ENCODE data around the gene HSH2D.
"Not testable (repeated sequence)": the region's sequence is repeated elsewhere in the genome, so short reads cannot be mapped to it uniquely, and the experiment has no call there.

The HSH2D gene

DNA sequence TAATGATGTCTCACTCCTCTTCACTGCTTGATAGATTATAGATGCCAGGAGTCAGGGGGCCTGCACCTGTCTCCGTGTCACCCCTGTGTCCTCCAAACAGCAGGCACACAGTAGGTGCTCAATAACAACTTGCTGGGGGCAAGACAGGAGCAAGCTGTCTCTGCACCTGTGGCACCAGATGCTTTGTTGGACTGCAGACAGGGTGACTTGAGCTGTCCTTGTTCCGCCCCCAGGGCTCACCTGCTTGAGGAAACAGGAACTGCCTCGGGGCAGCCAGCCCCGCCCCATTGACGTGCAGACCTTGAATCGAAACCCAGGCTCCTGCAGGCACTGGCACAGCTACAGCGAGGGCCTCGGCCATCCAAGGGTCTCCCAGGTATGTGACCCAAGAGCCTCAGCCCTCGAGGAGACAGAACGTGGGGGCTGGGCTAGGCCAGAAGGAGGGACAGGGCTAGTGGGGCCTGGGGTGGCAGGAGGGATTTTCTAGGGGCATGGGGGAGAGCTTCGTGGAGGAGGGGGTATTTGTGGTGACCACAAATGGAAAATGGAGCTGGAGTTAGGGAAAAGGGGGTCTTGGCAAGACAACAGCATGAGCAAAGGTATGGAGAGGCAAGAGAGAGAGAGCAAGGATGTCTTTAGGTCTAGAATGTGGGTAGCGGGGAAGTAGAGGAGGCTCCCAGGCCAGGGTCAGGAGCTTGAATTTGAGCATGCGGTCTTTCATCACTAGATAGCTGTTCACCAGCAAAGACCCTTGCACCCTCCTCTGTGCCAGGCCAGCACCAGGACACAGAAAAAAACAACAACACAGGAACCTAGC is at the start of gene HSH2D:
Gene HSH2D (plus strand): TSS at position 287 of the 817 bp plus-strand sequence. CDS start 5,066 bp downstream, outside the sequence.
- peak; percentile 2 for DNase-seq

- DNase-seq, result no peak
These were observed 49.0 kb upstream of the HSH2D start for GRCh38 chr19:16094360-16095070.

DNA sequence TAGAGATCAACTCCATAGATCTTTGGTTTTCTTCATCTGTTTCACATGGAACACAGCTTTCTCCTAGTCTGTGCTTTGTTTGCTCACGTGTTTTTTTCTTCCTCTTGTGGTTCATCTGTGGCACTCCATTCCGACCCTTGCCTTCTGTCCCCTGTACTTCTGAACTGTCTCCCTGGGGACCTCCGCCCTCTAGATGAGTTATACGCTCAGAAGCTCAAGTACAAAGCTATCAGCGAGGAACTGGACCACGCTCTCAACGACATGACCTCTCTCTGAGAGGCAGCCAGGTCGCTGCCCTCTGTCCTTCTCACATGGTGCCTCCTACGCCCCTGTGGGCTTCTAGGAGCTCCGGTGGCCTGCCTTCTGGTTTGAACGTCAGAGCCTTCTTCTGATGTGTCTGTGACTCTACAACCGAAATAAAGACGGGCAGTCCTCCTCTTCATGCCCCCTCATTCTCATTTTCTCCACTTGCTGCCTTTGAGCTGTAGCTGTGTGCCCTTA is 48.4 kb upstream of the HSH2D start:
- DNase-seq, result no peak

DNA sequence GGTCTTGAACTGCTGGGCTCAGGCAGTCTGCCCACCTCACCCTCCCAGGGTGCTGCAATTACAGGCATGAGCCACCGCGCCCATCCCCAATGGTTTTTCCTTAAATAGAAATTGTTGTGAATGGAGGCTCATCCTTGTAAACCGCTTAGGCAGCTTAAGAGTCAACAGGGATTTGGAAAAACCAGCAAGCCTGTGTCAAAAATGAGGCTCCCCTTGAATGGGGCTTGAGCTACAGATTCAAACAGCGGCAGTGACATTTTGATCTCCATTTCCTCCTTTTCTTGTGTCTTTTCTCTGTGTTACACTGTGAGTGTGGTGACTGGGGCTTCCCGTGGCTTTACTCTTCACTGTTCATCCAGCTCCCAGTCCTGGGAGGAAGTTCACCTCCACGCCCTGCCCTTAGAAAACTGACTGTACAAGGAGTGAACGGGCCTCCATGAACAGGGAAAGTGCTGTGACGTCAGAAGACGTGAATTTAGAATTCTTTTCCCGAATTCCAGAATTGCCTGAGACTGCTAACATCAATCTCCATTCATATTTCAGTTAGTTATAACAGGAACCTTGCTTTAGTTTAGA is 47.1 kb upstream of the HSH2D start:
- no peak for DNase-seq

DNA sequence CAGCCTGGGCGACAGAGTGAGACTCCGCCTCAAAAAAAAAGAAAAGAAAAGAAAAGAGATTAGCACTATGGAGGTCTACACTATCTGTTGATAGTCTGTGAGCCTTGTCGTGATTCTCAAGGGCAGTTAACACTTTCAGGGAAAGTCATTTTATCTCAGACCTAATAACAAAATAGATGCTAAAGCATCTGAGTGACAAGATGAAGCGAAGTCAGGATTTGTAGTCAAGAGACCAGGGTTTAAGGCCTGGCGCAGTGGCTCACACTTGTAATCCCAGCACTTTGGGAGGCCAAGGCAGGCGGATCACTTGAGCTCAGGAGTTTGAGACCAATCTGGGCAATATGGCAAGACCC is 45.1 kb upstream of the HSH2D start:
- no peak for DNase-seq

DNA sequence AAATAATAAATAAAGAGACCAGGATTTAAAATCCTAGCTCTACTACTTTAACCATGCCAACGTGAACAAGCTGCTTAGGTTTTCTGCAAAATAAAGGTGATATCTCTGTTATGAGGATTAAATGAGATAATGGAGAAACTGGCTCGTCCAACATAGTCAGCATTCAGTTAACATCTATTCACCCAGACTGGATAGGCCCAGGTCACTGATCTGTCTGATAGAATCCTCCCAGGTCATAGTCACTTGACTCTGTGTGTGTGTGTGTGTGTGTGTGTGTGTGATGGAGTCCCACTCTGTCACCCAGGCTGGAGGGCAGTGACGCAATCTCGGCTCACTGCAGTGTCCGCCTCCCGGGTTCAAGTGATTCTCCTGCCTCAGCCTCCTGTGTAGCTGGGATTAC is 44.7 kb upstream of the HSH2D start:
- DNase-seq, result no peak

DNA sequence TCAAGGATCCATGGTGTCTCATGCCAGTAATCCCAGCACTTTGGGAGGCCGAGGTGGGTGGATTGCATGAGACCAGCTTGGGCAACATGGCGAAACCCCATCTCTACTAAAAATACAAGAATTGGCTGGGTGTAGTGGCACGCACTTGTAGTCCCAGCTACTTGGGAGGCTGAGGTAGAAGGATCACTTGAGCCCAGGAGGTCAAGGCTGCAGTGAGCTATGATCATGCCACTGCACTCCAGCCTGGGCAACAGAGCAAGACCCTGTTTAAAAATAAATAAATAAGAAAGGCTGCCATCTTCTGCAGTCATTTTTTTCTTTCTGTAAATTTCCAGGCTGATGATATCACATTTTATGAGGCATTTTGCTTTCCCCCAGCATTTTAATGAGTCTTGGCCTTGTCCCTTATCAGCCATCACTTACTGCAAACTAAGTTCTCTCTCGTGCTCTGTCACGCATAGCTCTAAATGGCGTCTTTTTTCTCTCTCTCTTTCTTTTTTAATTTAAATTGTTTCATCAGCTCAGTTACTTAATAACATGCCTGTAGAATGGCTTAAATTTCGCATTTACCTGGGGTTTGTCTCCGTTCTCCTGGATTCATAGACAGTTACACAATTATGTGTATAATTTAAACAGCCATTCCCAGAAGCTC is 44.0 kb upstream of the HSH2D start:
- DNase-seq, result not testable (repeated sequence)

- DNase-seq, result no peak
These were observed 43.0 kb upstream of the HSH2D start for GRCh38 chr19:16100524-16100923.

- DNase-seq, result no peak
These were observed 38.8 kb upstream of the HSH2D start for GRCh38 chr19:16104722-16105121.

- no peak for DNase-seq
These were observed 37.4 kb upstream of the HSH2D start for GRCh38 chr19:16106121-16106520.

DNA sequence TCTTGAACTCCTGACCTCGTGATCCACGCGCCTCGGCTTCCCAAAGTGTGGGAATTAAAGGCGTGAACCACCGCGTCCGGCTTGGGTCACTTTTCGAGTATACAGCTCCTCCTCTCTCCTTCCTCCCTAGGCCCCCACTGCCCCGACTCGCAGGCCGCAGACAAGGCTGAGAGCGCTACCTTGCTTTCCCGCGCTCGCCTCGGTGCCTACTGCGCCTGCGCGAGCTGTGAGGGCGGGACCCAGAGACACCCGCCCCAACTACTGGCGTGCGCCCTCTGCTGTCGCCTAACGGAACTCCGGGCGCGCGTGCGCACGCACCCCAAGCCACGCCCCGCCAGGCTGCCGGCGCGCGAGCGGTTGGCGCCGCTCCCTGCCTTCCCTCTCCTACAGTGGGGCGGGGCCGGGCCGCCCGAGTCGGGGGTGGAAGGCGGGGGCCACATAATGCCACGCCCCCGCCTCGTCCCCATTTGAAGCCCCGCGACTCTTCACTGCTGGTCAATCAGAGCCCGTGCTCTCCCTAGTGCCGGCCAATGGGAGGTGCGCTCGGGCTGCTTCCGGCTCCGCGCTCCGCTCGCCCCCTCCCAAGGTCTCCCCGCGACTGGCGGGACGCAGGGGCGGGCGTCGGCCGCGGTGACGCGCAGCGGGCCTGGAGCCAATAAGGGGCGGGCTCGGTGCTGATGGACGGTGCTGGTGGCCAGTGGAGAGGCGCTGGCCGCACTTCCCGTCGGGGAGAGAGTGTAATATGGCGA is 32.2 kb upstream of the HSH2D start, which contains the start of gene RAB8A:
Gene RAB8A (plus strand): TSS at position 730 of the 749 bp plus-strand sequence. CDS start 13 bp downstream, at position 743.
- DNase-seq, result peak; percentile 99

DNA sequence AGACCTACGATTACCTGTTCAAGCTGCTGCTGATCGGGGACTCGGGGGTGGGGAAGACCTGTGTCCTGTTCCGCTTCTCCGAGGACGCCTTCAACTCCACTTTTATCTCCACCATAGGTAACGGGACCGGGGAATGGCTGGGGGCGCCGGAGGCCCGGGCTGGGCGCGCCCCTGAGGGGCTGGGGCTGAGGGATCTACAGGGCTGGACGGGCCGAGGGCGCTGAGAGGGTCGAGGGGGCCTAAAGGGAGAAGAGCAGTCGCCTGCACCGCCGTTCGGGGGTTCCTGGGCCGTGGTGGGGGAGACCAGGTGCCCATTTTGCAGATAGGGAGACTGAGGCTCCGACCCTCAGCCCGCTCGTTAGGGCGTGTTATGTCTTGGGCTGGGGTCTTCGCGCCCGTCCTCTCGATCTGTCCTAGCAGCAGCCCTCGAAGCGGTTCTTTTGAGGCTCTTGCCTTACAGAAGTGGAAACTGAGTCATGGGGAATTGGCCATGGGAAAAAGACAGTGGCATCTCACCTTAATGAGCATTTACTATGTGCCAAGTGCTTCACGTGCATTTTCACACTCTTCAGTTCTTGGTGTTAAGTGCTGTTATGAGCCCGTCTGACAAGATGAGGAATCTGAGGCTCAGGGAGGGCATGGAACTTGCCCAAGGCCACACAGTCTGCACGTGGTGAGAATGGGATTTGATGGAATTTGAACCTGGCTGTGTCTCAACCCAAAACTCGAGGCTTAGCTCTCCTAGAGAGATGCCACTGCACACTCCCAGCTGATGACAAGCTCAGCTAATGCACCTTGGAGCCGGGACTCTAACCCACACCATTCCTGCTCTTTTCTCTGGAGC is 31.4 kb upstream of the HSH2D start:
- DNase-seq, result no peak

DNA sequence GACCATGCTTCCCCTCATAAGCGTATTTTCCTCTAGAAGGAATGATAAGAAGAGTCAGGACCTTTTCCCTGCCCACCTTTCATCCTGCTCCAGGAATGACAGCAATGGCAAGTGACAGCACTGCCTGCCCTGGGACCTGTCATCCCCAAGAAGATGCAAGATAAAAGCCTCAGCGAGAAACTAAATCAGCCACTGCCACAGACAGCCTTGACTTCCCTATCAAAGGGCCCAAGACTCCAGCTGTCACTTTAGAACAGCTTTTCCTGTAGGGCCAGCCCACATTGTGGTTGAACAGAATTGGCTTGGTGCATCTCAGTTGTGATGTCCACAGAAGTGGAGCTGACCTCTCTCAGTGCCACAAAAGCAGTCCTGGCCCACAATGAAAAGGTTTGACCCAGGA is 30.7 kb upstream of the HSH2D start:
- DNase-seq, result no peak

- DNase-seq, result no peak
These were observed 29.8 kb upstream of the HSH2D start for GRCh38 chr19:16113727-16114126.

DNA sequence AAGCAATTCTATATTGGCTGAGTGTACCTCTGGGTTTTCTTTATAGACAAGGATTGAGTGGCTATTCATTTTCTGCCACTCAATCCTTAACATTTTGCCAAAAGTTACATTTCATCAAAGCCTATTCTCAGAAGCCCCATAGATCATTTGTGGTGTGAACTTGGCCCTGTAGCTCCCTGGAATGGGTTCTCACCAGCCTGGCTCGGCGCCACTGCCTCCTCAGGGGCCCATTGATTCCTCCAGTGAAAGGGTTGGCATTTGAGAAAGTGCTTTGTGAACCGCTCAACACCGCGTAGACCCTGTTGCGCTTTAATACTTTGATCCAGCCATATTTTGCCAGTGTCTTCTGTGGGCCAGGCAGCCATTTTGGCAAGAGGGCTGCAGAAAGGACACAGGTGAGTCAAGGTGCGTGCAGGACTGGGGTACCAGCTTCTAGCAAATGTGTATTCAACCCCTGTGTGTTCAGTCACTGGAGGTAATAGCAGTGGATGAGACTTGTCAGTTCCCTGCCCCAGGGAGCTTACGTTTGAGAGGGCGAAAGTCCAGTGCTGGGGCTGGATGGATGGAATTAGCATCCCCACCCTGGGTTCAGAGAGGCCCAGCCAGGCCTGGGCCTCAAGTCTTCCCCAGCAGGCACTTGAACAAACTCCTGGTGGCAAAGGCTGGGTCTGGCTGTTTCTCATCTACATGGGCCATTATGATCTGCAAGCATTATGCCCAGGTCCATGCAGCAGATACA is 28.0 kb upstream of the HSH2D start:
- no peak for DNase-seq

DNA sequence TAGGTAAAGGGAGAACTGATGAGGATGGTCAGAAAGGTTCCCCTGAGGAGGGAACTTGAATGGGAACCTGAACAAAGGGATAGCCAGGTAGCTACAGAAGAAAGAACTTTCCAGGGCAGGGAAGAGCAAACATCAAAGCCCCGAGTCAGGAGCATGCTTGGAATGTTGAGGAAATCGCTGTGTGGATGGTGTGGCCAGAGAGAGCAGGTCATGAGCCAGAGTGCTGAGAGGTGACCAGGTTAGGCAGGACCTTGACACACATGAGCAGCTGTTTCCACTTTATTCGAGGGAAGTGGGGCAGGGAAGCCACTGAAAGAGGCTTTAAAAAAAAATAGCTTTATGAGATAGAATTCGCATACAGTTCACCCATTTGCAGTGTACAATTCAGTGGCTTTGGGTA is 27.4 kb upstream of the HSH2D start:
- no peak for DNase-seq

DNA sequence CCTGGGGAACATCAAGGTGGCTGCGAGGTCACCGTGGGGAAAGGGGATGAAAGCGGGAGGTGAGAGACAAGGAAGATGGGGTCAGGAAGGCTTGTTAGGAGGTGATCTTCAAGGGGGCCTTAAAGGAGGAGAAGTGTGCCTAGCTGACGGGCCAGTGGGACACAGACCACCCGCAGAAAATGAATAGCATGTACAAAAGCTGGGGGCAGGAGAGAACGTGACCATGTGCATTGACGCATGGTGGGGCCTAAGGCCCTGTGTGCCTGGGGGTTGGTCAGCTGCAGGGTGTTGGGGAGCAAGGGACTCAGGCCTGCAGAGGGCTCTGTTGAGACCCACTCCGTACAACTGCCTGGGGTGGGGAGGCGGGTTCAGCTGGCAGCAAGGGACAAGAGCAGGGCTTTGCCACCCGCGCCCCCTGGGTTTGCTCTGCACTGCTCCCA is 25.9 kb upstream of the HSH2D start:
- DNase-seq, result no peak

GRCh38 chr19:16118489-16119033 is 24.9 kb upstream of the HSH2D start:
- no peak for DNase-seq

DNA sequence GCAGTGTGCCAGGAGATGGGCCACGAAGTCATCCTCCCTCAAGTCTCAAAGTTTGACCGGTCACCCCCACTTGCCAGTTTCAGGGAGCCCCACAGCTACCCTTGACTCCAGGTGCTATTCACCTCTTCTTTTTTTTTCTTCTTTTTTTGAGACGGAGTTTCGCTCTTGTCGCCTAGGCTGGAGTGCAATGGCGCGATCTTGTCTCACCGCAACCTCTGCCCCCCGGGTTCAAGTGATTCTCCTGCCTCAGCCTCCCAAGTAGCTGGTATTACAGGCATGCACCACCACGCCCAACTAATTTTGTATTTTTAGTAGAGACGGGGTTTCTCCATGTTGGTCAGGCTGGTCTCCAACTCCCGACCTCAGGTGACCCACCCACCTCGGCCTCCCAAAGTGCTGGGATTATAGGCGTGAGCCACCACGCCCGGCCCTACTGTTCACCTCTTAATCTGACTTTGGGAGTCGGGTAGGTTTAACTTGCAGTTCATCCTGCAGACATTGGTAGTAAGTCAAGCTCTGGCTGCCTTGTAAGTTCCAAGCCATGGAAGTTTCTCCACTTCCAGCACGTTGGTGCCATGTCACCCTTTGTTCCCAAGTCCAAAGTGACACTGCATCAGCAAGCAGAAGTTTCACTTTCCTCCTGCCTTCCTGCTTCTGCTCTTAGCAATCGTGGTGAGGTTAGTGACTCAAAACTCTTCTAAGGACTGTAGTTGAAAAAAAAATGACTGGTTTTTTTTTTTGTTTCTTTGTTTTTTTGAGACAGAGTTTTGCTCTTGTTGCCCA is 24.2 kb upstream of the HSH2D start:
- not testable (repeated sequence) for DNase-seq

DNA sequence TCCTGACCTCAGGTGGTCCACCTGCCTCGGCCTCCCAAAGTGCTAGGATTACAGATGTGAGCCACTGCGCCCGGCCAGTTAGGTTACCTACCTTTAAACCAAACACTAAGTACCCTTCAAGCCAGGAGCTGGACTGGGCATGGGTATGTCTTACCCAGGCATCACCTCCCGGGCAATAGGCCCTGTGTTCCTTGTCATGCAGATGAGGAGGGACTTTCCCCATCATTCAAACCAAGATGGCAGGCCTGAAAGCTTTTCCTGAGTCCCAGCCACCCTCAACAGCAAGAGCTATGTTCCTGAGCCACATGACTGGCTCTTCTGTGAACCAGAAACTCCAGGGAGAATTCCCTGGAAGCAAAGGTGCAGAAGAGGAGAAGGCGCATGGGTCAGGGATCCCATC is 22.3 kb upstream of the HSH2D start:
- DNase-seq, result no peak

Data from NCI-H510A treated with DMSO at 0.1 percent for 48 hours (cell line).